Activated CD8-positive, alpha-beta memory T cell treated with anti-CD3 and anti-CD28 coated beads, Interleukin-2, amount 50 U/mL, for 4 hours (primary cell): Measurements from ENCODE around the gene CLPTM1L.
"Not testable (repeated sequence)": the region's sequence is repeated elsewhere in the genome, so short reads cannot be mapped to it uniquely, and the experiment has no call there.

Experiments used
- DNase-seq: peaks from one replicate; pipeline ENCODE4 v3.0.0-alpha.2; 2020

The CLPTM1L gene

DNA sequence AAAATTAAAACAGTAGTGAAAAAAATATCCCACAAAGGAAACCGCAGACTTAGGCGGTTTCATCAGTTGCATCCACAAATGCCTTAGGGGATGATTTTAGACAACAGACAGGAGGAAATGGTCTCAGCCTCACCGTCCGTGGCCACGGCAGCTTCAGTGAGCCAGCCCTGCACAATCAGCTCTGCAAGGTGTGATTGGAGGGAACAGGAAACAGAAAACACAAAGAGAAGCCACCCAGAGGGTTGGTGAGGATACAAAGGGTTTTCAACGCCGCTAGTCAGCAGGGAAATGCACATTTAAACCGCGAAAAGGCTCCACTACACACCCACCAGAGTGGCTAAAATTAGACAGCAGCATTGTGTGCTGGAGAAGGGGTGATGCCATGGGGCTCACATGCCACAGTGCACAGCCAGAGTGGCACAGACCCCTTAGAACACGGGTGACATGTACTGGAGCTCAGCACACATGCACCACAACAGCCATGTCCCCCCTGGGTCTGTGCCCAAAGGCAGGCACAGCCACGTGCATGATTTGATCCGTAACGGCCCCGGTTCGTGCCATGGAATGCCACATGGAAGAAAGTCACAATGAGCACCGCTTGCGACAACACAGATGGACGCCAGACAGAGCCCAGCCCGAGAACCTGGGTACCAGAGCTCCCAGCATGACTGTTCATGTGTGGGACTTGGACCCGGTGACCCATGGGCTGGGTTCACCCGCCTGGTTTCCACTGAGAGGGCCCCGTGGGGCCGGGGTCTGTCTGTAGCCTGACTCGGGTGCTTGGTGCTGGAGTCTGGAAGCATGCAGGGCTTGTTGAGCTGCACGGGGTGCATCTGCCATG lies 31.7 kb downstream of the CLPTM1L start:
- peak; percentile 14 for DNase-seq

DNA sequence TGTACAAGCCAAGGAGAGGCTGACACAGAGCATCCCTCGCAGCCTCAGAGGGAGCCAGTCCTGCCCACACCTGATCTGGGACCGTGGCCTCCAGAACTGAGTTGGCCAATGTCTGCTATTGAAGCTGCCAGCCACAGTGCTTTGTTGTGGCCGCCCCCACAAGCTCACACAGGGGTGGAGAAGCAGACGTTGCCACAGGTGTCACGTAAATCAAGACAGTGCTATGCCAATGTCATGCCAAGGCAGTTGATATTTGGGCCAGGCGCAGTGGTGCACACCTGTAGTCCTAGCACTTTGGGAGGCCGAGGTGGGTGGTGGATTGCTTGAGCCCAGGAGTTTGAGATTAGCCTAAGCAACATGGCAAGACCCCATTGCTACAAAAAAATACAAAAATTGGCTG lies 32.7 kb downstream of the CLPTM1L start:
- peak; percentile 42 for DNase-seq

DNA sequence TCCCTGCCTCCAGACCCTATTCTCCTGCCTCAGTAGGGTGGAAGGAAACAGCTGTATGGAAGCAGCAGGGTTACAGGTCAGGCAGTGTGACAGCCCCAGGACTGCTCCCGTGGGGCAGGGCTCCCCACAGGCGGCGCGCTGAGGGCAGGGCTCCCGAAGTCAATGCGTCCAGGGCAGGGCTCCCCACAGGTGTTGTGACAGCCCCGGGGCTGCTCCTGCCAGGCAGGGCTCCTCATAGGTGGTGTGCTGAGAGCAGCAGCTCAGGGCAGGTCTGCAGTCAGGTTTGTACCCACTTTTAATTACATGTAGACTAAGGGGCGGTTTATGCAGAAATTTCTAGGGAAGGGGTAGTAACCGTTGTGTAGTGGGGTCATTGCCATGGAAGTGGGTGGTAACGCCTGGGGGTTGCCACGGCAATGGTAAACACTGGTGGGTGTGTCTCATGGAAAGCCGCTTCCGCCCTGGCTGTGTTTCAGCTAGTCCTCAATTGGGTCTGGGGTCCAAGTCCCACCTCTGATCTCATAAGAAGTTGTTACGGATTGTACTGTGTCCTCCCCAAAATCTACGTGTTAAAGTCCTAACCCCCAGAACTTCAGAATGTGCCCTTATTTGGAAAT lies 33.4 kb downstream of the CLPTM1L start:
- no peak for DNase-seq

DNA sequence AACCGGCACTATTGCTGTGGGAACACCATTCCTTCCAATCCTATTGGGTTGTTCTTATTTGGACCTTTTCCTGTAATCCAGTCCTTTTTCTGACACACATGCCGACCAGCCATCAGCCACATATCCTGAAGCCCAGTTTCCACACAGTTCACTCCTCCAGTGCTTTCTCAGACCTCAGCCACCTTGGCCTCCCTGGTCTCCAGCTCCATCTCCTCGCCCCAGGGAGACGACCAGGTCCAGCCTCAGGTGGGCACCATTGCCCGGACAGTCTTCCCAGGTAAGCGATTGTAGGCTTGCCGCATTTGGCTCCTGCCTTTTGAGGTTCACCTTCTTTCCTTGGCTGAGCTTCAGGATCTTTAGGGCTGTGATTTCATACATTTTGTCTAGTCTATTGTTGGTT lies 34.8 kb downstream of the CLPTM1L start:
- no peak for DNase-seq

DNA sequence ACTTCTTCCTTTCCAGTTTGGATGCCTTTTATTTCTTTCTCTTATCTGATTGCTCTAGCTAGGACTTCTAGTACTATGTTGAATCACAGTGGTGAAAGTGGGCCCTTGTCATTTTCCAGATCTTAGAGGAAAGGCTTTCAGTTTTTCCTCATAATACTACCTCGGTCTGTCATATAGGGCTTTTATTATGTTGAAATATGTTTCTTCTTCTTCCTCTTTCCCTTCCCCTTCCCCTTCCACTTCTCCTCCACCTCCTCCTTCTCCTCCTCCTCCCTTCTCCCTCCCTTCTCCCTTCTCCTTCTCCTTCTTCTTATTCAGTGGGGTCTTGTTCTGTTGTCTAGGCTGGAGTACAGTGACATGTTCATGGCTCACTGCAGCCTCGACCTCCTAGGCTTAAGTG lies 40.9 kb downstream of the CLPTM1L start:
- no peak for DNase-seq

DNA sequence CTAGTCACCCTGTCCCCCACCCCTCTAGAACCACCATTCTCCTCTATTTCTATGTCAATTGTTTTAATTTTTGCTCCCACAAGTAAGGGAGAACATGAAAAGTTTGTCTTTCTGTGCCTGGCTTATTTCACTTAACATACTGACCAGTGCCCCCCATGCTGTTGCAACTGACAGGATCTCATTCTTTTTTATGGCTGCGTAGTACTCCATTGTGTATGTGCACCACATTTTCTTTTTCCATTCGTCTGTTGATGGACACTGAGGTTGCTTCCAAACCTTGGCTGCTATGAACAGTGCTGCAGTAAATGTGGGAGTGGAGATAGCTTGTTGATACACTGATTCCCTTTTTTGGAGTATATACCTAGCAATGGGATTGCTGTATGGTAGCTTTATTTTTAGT lies 42.6 kb downstream of the CLPTM1L start:
- DNase-seq: no peak

DNA sequence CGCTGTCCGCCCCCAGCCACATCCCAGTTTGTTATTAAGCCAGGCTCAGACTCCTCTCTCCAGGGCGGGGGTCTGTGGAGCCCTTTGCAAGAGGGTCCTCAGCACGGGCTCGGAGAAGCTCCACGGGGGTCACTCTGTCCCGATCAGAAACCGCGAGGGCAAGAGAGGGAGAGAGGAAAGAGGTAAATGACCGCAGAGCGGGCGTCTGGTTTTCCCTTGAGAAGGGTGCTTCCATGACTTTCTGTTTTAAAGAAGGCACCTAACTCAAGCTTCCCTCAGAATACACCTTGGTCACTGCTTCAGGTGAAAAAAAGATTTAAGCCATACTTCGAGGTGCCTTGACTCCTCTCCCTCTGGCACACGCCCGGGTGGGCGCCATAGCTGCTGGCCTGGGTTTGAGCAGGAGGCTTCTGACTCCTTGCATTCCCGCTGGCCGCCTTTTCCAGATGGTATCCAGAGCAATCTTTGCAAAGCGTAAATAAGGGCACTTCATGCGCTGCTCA lies 44.3 kb downstream of the CLPTM1L start:
- no peak for DNase-seq

DNA sequence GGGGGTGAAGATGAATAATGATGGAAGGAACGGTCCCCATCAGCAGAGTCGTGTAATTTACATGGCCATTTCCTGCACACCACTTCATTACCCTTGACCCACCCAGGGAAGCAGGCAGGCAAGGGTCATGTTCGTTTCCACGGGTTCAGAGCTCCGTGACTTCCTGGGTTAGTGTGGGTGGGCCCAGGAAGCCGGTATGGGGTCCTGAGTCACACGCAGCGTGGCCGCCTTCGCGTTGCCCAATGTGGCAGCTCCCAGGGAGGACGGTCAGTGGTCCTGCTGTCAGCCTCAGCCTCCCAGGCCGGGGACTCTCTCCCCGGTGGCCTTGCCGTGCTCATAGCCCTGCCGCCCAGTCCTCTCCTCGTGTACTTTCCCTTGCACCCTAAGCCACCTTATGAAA lies 44.9 kb downstream of the CLPTM1L start:
- DNase-seq: no peak

DNA sequence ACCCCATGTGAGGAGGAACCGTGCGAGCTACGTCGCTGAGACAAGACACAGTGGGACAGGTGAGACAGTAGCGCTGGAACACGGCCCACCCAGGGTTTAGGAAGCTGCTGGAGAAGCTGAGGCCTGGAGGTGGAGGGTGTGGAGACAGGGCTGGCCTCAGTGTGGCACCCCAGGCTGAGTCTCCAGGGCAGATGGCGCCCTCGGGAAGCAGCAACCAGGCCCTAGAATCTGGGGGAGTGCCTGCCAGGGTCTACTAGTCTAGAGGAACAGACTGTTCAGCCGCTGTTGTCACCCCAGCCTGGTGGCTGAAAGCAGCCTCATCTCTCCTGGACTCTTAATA lies 45.4 kb downstream of the CLPTM1L start:
- DNase-seq: no peak

DNA sequence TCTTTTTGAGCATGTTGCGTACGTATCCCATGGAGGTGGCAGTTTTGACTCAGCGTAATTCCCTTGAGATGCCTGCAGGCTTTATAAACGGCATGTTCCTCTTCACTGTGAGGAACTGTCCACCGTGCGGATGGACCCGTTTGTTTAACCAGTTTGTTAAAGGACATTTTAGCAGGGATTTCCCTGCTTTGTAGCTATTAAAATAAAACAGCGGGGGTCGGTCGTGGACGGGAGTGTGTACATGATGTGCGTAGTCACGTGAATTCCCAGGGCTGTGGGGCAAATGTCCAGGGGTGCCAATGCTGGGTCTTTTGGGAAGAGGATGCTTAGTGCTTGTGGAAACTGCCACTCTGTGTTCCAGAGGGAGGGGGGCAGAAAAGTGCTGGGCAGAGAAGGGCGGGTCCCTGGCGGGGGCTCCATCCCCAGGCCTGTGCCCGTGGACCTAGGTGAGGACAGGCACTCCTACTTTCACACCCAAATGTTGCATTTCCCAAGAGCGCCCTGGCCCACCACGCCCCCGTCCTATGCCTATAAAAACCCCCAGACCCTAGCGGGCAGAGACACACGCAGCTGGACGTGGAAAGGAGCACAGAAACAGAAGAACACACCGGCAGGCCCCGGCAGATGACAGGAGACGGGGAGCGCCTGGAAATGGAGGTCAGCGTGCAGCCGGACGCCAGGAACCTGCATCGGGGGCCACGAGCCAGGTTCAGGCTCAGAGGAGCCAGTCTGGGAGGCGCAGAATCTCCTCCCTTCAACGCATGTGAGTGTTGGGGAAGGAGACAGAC lies 46.0 kb downstream of the CLPTM1L start:
- no peak for DNase-seq

DNA sequence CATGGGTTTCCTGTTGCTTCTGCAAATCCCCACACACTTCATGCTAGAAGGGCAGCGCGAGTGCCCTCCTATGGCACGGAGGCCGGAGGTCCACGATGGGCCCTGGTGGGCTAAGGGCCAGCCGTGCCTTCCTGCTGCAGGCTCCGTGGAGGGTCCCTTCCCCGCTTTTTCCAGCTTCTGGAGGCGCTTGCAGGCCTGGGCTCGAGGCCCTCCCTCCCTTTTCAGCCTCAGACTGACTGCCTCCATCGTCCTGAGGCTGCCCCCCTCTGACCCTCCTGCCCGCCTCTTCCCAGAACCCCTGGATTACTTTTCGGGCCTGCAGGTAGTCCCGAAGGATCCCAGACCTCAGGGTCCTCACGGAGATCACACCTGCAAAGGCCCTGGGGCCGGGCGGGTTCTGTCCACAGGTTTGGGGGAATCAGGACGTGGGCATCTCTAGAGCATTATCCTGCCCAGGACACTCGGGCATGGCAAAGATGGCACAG lies 46.8 kb downstream of the CLPTM1L start:
- no peak for DNase-seq

DNA sequence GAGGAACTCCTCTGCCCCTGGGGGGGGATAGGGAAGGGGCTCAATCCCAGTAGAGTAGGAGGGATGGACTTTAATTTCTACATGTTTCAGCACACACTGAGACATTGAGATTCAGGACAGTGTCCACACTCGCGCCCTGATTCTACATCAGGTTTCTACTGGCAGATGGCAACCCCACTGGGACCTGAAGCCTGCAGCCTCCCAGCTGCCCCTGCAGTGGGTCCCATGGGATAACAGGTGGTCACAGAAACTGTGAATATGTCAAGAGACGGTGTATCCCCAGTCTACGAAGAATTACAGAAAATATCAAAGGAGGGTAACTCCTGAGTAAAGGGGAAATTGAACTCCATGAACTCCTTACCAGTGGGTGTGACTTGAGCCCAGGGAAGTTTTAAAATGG lies 47.7 kb downstream of the CLPTM1L start:
- DNase-seq: no peak

DNA sequence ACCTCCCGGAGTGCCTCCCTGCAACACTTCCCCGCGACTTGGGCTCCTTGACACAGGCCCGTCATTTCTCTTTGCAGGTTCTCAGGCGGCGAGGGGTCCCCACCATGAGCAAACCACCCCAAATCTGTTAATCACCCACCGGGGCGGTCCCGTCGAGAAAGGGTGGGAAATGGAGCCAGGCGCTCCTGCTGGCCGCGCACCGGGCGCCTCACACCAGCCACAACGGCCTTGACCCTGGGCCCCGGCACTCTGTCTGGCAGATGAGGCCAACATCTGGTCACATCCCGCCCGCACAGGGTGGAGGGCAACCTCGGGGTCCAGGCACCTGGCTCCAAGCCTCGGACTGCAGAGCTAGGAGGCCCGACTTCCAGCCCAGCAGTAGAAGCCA lies 49.3 kb downstream of the CLPTM1L start:
- DNase-seq: no peak

DNA sequence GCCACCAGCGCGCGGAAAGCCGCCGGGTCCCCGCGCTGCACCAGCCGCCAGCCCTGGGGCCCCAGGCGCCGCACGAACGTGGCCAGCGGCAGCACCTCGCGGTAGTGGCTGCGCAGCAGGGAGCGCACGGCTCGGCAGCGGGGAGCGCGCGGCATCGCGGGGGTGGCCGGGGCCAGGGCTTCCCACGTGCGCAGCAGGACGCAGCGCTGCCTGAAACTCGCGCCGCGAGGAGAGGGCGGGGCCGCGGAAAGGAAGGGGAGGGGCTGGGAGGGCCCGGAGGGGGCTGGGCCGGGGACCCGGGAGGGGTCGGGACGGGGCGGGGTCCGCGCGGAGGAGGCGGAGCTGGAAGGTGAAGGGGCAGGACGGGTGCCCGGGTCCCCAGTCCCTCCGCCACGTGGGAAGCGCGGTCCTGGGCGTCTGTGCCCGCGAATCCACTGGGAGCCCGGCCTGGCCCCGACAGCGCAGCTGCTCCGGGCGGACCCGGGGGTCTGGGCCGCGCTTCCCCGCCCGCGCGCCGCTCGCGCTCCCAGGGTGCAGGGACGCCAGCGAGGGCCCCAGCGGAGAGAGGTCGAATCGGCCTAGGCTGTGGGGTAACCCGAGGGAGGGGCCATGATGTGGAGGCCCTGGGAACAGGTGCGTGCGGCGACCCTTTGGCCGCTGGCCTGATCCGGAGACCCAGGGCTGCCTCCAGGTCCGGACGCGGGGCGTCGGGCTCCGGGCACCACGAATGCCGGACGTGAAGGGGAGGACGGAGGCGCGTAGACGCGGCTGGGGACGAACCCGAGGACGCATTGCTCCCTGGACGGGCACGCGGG lies 49.9 kb downstream of the CLPTM1L start, which contains the start of gene TERT:
Gene TERT (minus strand): TSS at position 234 of the 815 bp plus-strand sequence. CDS start 79 bp downstream, at position 155.
- DNase-seq: peak; percentile 80

DNA sequence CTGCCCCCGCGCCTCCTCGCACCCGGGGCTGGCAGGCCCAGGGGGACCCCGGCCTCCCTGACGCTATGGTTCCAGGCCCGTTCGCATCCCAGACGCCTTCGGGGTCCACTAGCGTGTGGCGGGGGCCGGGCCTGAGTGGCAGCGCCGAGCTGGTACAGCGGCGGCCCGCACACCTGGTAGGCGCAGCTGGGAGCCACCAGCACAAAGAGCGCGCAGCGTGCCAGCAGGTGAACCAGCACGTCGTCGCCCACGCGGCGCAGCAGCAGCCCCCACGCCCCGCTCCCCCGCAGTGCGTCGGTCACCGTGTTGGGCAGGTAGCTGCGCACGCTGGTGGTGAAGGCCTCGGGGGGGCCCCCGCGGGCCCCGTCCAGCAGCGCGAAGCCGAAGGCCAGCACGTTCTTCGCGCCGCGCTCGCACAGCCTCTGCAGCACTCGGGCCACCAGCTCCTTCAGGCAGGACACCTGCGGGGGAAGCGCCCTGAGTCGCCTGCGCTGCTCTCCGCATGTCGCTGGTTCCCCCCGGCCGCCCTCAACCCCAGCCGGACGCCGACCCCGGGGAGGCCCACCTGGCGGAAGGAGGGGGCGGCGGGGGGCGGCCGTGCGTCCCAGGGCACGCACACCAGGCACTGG lies 50.6 kb downstream of the CLPTM1L start:
- DNase-seq: no peak

DNA sequence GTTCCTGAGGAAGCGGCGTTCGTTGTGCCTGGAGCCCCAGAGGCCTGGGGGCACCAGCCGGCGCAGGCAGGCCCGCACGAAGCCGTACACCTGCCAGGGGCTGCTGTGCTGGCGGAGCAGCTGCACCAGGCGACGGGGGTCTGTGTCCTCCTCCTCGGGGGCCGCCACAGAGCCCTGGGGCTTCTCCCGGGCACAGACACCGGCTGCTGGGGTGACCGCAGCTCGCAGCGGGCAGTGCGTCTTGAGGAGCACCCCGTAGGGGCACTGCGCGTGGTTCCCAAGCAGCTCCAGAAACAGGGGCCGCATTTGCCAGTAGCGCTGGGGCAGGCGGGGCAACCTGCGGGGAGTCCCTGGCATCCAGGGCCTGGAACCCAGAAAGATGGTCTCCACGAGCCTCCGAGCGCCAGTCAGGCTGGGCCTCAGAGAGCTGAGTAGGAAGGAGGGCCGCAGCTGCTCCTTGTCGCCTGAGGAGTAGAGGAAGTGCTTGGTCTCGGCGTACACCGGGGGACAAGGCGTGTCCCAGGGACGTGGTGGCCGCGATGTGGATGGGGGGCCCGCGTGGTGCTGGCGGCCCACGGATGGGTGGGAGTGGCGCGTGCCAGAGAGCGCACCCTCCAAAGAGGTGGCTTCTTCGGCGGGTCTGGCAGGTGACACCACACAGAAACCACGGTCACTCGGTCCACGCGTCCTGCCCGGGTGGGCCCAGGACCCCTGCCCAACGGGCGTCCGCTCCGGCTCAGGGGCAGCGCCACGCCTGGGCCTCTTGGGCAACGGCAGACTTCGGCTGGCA lies 51.3 kb downstream of the CLPTM1L start:
- DNase-seq: no peak

DNA sequence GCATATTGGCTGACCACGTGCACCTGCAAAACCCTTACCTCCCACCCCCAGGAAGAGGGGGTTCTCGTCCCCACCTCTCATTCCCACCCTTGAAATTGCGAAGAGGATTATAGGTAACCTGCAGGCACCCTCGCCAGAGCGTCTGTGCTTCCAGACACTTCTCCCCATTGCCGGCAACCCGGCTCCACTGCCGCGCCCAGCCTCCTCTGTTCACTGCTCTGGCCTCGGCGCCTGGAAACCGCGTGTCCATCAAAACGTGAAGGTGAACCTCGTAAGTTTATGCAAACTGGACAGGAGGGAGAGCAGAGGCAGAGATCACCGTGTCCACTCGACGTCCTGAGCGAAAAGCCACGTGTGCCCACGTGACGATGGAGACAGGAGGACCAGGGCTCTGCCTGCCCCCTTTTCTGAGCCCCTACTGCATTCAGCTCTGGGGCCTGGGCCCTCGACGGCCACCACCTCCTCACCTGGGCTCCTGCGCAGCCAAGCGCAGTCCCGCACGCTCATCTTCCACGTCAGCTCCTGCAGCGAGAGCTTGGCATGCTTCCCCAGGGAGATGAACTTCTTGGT lies 52.0 kb downstream of the CLPTM1L start:
- no peak for DNase-seq

DNA sequence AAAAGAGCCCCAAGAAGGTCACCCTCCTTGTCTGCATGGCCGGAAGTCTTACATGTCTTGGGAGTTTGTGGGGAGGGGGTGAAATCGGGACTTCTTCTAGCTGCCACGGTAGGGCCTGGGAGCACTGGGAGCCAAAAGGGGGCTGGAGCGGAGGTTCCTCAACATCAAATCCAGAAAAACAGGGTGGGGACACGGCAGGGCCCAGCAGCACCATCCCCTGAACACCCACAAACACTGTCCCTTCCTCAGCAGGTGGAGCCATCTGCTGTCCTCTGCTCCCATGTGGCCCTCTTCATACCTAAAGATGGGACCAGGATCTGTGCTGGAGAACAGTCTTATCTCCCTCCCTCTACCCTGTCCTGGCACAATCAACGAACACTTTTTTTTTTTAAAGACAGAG lies 52.8 kb downstream of the CLPTM1L start:
- no peak for DNase-seq

DNA sequence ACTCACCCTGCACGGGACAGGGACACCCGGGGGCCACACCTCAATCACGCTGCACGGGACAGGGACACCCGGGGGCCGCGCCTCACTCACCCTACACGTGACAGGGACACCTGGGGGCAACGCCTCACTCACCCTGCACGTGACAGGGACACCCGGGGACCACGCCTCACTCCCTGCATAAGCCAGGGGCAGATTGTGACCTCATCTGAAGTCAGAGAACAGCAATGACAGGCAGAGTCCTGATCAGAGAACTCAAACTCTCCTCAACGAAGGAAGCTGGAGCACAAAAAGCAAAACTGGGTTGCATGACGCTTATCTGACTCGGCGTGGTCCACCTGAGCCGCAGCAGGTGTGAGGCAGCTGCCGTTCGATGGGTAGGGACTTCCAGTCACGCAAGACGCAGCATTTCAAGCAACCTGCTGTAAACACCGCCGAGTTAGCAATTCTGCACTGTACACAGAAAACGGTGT lies 53.3 kb downstream of the CLPTM1L start:
- DNase-seq: no peak

DNA sequence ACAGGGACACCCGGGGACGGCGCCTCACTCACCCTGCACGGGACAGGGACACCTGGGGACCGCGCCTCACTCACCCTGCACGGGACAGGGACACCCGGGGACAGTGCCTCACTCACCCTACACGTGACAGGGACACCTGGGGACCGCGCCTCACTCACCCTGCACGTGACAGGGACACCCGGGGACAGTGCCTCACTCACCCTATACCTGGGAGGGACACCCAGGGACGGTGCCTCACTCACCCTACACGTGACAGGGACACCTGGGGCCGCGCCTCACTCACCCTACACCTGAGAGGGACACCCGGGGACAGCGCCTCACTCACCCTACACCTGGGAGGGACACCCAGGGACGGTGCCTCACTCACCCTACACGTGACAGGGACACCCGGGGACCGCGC lies 53.9 kb downstream of the CLPTM1L start:
- DNase-seq: not testable (repeated sequence)

DNA sequence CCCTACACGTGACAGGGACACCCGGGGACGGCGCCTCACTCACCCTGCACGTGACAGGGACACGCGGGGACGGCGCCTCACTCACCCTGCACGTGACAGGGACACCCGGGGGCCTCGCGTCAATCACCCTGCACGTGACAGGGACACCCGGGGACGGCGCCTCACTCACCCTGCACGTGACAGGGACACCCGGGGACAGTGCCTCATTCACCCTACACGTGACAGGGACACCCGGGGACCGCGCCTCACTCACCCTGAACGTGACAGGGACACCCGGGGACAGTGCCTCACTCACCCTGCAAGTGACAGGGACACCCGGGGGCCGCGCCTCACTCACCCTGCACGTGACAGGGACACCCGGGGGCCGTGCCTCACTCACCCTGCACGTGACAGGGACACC lies 55.3 kb downstream of the CLPTM1L start:
- not testable (repeated sequence) for DNase-seq
